Stimulated activated CD4-positive, alpha-beta T cell treated with anti-CD3 and anti-CD28 coated beads, Interleukin-4, amount 100 ng/mL, for 4 hours (primary cell): Measurements from ENCODE around the gene ZNF593.

Experiments
- DNase-seq, 2 experiments: peaks; one replicate each; pipeline ENCODE4 v3.0.0-alpha.2; 2020

Gene ZNF593

GRCh38 chr1:26170472-26170821, 739 bp downstream of the ZNF593 start:
- DNase-seq = no peak

- DNase-seq = no peak
Observed at GRCh38 chr1:26171084-26172072, 1.7 kb downstream of the ZNF593 start, which contains the start of gene ZNF593OS. TSS of gene ZNF593OS (minus strand) at chr1:26171832. CDS start at chr1:26171661, 171 bp downstream.

- DNase-seq = no peak
Observed at GRCh38 chr1:26175346-26175745, 5.6 kb downstream of the ZNF593 start.

GRCh38 chr1:26177182-26177684, 7.5 kb downstream of the ZNF593 start, which contains the start of gene CNKSR1:
TSS of gene CNKSR1 (plus strand) at chr1:26177491. CDS start at chr1:26177548, 57 bp downstream.
- DNase-seq = peak in 1 of 2 experiments; percentile 12

- DNase-seq = no peak
Observed at GRCh38 chr1:26180010-26180506, 10.3 kb downstream of the ZNF593 start.

GRCh38 chr1:26181586-26182382, 12.1 kb downstream of the ZNF593 start:
- no peak for DNase-seq

- DNase-seq = no peak
Observed at GRCh38 chr1:26182383-26182696, 12.6 kb downstream of the ZNF593 start.

GRCh38 chr1:26184086-26184485, 14.4 kb downstream of the ZNF593 start:
- DNase-seq = no peak

GRCh38 chr1:26184883-26185282, 15.2 kb downstream of the ZNF593 start:
- DNase-seq = no peak

- DNase-seq = no peak
Observed at GRCh38 chr1:26187882-26188281, 18.2 kb downstream of the ZNF593 start.

GRCh38 chr1:26188477-26188876, 18.8 kb downstream of the ZNF593 start:
- no peak for DNase-seq

GRCh38 chr1:26189331-26189730, 19.6 kb downstream of the ZNF593 start:
- DNase-seq = no peak

- no peak for DNase-seq
Observed at GRCh38 chr1:26189751-26190275, 20.1 kb downstream of the ZNF593 start.

GRCh38 chr1:26190373-26190987, 20.8 kb downstream of the ZNF593 start, which contains the start of gene CATSPER4:
TSS of gene CATSPER4 (plus strand) at chr1:26190602. CDS start at chr1:26190628, 26 bp downstream.
- no peak for DNase-seq

- DNase-seq = no peak
Observed at GRCh38 chr1:26191739-26192138, 22.0 kb downstream of the ZNF593 start.

- no peak for DNase-seq
Observed at GRCh38 chr1:26195805-26196204, 26.1 kb downstream of the ZNF593 start.

- DNase-seq = no peak
Observed at GRCh38 chr1:26197301-26197700, 27.6 kb downstream of the ZNF593 start.

- no peak for DNase-seq
Observed at GRCh38 chr1:26197813-26198212, 28.1 kb downstream of the ZNF593 start.

GRCh38 chr1:26200413-26200812, 30.7 kb downstream of the ZNF593 start:
- DNase-seq = no peak

GRCh38 chr1:26203642-26204318, 34.1 kb downstream of the ZNF593 start:
- DNase-seq = no peak

GRCh38 chr1:26210147-26210870, 40.6 kb downstream of the ZNF593 start:
- no peak for DNase-seq
